Measurements from ENCODE around the gene HIVEP2.

The HIVEP2 gene

DNA sequence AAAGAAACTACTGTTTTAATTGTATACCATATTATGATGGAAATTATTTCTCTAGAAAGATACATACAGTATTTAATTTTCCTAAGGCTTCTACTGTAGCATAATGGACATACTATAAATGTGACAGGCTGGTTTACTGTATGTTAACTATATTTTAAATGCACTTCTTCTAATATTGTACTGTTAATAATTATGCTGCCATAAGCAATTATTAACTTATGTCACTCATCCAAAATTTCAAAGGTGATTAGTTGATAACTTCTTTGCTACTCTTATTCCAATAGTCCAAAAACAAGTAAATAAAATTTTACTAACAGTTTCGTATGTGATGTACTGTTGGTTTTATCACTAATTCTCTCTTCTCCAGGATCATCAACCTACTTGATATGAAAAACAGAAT lies 28.1 kb downstream of the HIVEP2 start:
- DNase-seq = no peak
- H3K9me3 ChIP-seq = no peaks in the 10 kb centered on the region
- TF ChIP-seq, protein P1, sequence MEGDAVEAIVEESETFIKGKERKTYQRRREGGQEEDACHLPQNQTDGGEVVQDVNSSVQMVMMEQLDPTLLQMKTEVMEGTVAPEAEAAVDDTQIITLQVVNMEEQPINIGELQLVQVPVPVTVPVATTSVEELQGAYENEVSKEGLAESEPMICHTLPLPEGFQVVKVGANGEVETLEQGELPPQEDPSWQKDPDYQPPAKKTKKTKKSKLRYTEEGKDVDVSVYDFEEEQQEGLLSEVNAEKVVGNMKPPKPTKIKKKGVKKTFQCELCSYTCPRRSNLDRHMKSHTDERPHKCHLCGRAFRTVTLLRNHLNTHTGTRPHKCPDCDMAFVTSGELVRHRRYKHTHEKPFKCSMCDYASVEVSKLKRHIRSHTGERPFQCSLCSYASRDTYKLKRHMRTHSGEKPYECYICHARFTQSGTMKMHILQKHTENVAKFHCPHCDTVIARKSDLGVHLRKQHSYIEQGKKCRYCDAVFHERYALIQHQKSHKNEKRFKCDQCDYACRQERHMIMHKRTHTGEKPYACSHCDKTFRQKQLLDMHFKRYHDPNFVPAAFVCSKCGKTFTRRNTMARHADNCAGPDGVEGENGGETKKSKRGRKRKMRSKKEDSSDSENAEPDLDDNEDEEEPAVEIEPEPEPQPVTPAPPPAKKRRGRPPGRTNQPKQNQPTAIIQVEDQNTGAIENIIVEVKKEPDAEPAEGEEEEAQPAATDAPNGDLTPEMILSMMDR (IDR thresholded peaks at IDR 0.05) = no peak
- intact Hi-C loops (cut with DNase I; ENCODE audit: low total_unique reads) = no loop called here
- H3K36me3 ChIP-seq = no peaks in the 10 kb centered on the region
- H3K27ac ChIP-seq = no peak overlapping the region
- no peaks in the 10 kb centered on the region for H3K27me3 ChIP-seq
- no peak overlapping the region for H3K4me3 ChIP-seq
- peaks cover 0 to 6% (median 0%) of the 10 kb centered on the region in 4 donors for H3K4me1 ChIP-seq

- Histone ChIP-seq H3K4me3 (no peak overlapping the region), H3K4me1 (peaks cover 0 to 6% (median 0%) of the 10 kb centered on the region in 4 donors), H3K9me3 (no peaks in the 10 kb centered on the region), H3K27ac (no peak overlapping the region), H3K27me3 (no peaks in the 10 kb centered on the region), H3K36me3 (no peaks in the 10 kb centered on the region)
- intact Hi-C loops (cut with DNase I; ENCODE audit: low total_unique reads) = no loop called here
- DNase-seq = no peak
- TF ChIP-seq, protein P1 (IDR thresholded peaks at IDR 0.05) = no peak
These were observed 29.9 kb downstream of the HIVEP2 start for GRCh38 chr6:142914937-142915697.

DNA sequence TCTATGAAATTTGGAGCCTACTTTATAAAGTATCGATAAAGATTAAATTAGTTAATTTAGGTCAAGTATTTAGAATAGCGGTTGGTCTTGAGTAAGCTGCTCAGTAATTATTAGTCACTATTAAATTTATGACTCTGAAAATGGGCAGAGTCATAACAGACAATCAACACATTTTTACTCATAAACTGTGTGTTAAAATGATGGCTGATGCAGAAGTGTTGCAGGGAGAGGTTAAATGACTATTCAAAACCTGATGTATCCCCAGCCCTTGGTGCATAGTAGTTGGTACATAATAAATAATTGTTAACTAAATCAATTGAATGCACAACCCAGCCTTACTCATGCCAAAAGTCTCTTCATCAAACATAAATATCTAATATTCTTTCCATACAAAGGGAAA lies 30.6 kb downstream of the HIVEP2 start:
- Histone ChIP-seq H3K27me3 (no peaks in the 10 kb centered on the region), H3K27ac (no peak overlapping the region), H3K36me3 (no peaks in the 10 kb centered on the region), H3K4me3 (no peak overlapping the region), H3K9me3 (no peaks in the 10 kb centered on the region), H3K4me1 (peaks cover 0 to 6% (median 0%) of the 10 kb centered on the region in 4 donors)
- DNase-seq = no peak
- TF ChIP-seq, protein P1 (IDR thresholded peaks at IDR 0.05) = no peak
- intact Hi-C loops (cut with DNase I; ENCODE audit: low total_unique reads) = no loop called here

GRCh38 chr6:142913511-142914047 lies 31.4 kb downstream of the HIVEP2 start:
- Histone ChIP-seq H3K9me3 (no peaks in the 10 kb centered on the region), H3K36me3 (no peaks in the 10 kb centered on the region), H3K4me1 (no peaks in the 10 kb centered on the region), H3K27me3 (no peaks in the 10 kb centered on the region), H3K4me3 (no peak overlapping the region), H3K27ac (no peak overlapping the region)
- TF ChIP-seq, protein P1 (IDR thresholded peaks at IDR 0.05) = no peak
- intact Hi-C loops (cut with DNase I; ENCODE audit: low total_unique reads) = no loop called here
- no peak for DNase-seq

GRCh38 chr6:142913036-142913510 lies 31.9 kb downstream of the HIVEP2 start:
- TF ChIP-seq, protein P1 (IDR thresholded peaks at IDR 0.05) = no peak
- no peaks in the 10 kb centered on the region for H3K4me1 ChIP-seq

More at GRCh38 chr6:142913036-142913510, 31.9 kb downstream of the HIVEP2 start:
- H3K4me3 ChIP-seq = no peak overlapping the region
- H3K27me3 ChIP-seq = no peaks in the 10 kb centered on the region
- intact Hi-C loops (cut with DNase I; ENCODE audit: low total_unique reads) = no loop called here
- no peak overlapping the region for H3K27ac ChIP-seq
- H3K9me3 ChIP-seq = no peaks in the 10 kb centered on the region
- H3K36me3 ChIP-seq = no peaks in the 10 kb centered on the region
- DNase-seq = no peak

Measured in tibial artery (tissue), 4 donors.